NCI-H2081 (cell line): ENCODE measurements around the gene MMP25.

Experiments used
- DNase-seq, 2 experiments: peaks; one replicate each; lab custom pipeline; 2025; lab: John Stamatoyannopoulos, UW

MMP25 gene, protein sequence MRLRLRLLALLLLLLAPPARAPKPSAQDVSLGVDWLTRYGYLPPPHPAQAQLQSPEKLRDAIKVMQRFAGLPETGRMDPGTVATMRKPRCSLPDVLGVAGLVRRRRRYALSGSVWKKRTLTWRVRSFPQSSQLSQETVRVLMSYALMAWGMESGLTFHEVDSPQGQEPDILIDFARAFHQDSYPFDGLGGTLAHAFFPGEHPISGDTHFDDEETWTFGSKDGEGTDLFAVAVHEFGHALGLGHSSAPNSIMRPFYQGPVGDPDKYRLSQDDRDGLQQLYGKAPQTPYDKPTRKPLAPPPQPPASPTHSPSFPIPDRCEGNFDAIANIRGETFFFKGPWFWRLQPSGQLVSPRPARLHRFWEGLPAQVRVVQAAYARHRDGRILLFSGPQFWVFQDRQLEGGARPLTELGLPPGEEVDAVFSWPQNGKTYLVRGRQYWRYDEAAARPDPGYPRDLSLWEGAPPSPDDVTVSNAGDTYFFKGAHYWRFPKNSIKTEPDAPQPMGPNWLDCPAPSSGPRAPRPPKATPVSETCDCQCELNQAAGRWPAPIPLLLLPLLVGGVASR

DNA sequence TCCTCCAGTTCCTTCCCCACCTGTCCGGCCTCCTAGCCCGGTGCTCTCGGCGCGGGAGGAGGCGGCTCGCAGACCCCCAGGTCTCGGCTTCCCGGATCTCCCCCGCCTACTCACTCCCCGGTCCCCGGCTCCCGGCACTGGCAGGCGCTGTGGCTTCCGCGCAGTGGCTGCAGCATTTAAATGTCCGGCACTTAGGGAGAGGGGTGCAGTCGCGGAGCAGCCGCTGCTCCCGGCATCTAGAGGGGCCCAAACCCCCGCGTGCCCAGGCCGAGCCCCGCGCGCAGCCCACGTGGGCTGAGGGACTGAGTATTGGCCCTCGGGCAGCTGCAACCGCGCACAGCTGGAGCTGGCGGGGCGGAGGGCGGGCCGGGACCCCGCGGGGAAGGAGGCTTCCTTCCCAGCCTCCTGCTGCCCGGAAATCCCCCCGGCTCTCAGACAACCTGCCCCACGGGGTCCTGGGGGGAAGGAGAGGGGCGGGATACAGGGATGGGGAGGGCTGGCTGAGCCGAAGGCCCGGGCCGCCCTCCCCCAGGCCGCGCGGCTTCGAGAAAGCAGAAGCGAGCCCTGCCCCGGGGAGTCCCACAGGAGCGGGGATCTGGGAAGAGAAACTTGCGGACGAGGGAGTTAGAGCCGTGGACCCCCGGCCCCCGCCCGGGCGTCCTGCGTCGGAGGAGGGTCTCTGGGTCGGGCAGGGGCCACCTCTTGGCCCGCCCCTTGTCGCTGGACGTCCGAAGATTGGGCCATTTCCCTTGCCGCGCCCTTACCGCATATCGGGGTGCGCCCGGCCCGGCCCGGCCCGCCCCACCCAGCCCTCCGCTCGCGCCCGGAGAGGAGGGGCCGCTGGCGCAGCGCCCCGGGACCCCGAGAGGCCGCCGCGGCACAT is at the start of gene MMP25:
TSS of gene MMP25 (plus strand) at position 804 of the 883 bp plus-strand sequence. CDS start 357 bp downstream, outside the sequence.
- no peak for DNase-seq

DNA sequence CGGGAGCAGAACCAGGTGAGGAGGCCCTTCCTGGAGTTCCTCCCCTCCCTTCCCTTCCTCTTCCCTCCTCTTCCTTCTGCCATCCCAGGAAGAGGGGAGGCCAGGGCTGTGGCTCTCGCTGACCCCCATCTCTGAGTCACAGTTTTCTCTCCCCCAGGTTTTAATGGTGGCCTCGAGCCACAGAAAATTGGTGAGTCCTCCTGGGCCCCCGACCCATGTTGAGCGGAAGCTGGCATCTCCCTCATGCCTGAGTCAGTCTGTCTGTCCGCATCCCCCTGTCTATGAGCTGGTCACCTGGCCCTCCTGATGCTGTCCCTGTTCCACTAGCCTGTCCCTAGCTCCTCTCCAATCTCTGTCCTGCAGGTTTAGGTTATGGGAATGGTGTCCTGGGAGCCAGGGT is 46.4 kb upstream of the MMP25 start:
- DNase-seq = no peak

DNA sequence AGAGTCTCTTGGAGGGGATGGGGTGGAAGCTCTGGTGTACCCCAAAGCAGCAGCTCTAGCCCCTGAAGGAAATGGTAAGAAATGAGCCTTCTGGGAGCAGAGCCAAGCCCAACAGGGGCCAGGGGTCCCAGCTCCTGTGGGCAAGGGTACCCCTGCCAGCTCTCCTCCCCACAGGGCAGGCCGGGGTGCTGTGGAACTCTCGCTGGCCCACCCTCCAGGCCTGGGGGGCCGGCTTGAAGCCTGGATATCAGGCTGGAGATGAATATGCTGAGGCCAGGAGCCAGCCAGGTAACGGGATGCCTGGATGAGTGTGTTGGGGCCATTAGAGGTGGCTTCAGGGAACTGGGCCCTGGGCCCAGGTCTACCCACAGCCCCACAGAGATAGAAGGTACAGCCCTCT is 45.8 kb upstream of the MMP25 start:
- no peak for DNase-seq

DNA sequence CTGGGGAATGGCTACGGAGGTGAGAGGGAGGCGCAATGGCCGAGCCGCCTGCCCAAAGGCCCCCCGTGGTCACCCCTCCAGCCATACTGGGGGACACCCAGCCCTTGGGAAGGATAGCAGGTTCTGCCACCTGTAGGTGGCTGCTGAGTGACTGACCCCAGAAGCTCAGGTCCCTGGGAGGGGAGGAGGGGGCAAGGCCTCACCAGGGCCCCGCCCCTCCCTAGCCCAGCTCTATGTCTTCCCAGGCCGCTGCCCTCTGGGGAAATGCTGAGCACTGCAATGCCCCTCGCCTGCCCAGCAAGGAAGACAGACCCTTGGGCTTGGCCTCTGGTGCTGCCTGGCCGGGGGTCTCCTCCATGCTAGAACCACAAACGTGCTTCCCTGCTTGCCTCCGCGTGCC is 45.0 kb upstream of the MMP25 start:
- DNase-seq = no peak

DNA sequence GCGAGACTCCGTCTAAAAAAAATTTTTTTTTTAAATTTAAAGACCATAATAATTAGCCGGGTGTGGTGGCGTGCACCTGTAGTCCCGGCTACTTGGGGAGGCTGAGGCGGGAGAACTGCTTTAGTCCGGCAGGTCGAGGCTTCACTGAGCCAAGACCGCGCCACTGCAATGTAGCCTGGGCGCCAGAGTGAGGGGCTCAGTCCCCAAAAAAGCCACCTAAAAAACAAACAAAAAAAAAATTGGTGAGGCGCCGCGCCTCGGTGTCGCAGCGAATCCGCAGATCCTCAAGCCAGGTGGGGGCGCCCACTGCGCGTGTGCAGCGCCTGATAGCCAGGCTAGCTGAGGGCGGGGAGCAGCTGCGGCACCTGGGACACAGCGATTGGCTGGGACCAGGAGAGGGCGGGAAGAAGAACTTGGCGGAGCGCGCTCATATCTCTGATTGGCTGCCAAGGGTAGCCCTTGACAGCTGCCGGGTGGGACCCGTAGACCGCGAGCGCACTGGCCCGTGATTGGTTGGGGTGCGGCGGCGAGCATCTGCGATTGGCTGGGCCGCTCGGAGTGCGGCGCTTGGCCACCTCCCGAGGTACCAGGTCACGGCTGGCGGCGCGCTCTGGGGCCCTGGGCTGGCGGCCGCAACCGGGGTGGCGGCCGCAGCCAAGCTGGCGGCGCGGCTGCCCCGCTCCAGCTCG is 42.6 kb upstream of the MMP25 start:
- DNase-seq = peak; percentile 99

DNA sequence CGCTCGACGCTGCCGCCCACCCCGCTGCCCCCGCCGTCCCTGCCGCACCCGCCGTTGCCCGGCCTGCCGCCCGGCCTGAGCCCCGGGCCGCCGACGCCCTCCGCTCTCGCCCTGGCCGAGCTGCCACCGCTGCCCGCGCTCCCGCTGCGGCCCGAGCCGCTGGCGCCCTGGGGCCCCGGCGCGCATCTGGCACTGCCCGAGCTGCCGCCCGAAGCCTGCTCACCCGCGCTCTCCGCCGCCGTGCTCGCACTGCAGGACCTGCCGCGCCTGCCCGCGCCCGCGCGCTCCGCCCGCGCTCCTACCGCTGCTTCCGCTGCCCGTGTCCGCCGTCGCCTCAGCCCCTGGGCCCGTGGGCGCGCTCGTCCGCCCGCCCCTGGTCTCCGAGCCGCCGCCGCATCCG is 42.0 kb upstream of the MMP25 start:
- DNase-seq = peak; percentile 25 to 30

DNA sequence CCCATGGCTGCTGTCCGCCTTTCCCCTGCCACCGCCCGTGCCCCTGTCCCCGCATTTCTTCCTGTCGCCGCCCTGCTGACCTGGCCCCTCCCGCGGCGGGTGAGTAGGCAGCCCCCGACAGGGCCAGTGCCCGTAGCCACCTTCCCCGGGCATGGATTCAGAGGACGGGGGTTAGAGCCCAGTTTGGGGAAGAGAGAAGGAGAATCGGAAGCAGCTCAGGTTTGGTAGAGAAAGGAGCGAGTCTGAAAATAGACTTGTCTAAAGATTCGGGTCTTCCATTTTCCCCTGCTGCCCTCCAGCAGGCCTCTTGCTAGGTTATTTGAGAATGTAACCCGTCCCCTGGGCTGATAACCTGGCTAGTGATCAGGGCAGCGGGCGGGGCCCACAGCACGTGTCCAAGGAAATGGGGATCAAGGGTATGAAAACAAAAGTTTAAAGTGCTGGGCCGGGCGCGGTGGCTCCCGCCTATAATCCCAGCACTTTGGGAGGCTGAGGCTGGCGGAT is 41.5 kb upstream of the MMP25 start:
- peak in 1 of 2 experiments; percentile 58 for DNase-seq

DNA sequence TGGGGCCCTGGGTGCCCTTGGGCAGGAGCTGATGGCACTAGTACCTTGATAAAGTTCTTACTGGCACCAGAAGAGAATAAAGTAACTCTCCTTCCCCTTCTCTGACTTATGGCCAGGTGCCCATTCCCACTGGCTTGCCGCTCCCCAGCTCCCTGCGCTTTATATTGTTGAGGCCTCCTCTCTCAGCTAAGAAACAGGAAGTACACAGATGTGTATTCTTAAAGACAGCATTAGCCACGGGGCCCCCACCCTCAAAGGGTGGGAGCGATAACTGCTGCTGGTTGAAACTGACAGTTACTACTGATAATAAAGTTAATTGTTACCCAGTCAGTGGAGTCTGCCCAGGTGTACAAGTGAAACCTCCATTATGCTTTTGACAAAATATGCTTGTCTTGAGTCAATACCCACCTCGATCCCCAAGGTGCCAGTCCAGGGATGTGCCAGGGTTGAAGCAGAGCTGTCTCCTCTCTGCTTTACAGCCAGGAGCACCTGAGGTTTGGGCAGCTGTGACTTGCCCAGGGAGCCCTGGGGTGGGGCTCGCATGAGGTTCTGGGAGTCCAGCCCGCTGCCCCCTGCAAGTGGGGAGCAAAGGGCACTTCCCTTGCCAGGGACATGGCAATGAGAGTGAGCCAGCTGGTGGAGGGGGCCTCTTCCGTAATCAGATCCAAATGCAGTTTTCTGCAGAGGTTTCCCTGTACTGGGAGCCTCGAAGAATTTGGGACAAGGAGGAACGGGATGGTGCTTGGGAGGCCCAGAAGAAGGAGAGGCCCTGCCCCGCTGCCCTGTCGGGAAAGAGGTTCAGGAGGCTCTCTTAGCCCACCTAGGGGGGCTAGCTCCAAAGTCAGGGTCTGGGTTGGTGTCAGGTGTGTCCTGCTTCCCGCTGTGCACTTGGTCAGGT is 39.1 kb upstream of the MMP25 start:
- DNase-seq = no peak

DNA sequence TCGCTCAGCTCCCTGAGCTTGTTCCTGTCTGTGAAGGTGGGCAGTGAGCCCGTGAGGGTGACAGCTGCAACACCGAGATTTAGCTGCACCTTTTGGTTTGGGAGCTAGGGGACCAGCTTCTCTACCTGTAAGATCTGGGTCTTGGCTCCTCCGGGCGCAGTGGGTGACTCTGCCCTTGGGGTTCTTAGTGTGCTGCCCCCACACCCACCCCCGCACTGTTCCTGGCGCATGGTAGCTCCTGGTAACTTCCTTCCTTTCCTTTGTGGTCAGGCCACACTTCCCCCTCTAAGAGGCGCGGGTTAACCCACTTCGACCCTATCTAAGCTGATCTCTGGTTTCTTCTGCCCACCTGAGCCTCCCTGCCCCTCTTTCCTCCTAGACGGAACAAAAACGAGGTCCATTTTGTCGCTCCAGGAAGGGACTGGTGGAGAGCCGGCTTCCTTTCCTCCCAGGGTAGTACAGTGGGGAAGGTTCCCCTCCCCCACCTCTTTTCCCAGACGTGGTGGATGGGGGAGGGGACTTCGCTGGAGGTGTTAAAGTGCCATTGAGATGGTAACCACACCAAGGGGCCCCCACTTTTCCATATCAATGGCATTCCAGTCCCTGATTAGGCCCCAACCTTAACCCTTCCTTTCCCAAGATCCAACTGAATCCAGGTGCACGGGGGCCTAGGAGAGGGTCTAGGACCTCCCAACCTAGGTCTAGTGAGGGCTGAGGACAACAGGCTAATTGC is 38.2 kb upstream of the MMP25 start:
- DNase-seq = no peak

DNA sequence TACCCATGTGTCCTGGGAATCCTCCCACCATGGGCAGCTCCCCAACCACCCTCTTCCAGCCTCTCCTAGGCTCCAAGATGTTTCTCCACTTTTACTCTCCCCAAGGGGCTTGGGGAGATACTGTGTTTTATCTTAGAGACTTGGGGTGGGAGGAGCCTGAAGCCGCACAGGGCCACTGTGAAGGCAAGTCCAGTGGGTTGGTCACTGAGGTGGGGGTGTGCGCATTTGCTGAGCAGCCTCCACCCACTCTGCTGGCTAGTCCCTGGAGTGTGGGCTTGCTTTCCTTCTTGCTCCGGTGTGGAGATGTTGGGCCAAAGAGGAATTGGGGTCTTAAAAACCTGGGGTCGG is 37.7 kb upstream of the MMP25 start:
- DNase-seq = no peak

DNA sequence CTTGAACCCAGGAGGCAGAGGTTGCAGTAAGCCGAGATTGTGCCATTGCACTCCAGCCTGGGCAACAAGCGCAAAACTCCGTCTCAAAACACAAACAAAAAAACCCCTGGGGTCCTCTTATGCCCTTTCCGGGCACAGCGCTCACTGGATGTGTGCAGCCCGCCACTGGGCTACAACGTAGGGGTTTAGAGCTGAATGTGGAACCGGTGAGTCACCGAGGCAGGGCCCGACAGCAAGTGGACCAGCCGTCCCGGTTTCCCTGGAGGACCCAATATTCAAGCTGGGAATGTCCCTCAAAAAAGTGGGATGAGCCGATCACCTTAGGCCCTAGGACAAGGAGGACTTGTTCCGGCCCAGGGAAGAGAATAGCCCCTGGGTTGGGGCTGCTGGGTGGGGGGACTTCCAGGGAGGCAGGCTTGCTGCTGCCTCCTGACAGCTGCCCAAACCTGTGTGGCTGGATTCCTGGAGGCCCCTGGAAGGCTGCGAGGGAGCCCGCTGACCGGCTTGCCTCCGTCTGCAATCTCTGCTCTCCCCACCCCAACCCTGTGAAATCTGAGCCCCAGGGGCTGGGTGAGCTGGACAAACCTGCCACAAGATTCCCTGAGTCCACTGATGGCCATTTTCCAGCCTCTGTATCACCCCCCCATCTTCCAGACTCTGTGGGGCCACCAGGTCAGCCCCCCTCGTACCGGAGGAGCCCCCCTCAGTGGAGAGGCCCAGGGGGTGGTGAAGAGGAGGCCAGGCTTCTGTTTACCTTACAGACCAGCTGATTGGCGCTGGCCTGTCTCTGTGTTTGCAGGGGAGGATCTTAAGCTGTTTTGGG is 36.6 kb upstream of the MMP25 start:
- no peak for DNase-seq

DNA sequence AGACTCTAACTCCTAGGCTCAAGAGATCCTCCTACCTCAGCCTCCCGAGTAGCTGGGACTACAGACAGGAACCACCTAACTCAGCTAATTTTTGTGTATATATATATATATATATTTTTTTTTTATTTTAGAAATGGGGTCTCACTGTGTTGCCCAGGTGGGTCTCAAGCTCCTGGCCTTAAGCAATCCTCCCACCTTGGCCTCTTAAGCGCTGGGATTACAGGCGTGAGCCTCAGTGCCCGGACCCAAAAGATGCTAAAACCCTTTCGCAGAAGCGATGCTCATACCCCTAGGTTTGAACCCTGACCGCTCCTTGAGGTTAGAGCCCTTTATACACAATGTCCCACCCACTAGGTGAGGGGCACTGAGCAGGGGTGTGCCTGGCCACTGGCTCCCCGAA is 35.9 kb upstream of the MMP25 start:
- DNase-seq = no peak

DNA sequence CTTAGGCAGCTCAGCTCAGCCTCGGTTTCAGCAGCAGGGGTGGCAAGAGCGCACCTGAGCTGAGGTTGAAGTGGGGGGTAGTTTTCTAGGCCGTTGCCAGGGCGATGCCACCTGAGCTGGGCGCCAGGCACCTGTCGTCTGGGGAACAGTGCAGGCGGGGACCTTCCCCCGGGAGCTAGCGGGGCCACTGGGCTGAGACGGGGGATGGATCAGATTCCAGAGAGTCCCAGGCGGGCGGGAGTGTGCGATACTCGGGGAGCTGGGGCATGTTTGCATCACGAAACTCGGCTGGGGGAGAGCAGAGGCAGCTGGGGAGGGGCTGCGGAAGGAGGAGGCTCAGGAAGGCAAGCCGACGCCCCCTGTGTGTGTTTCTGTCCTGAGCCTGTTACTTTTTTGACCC is 34.1 kb upstream of the MMP25 start:
- DNase-seq = peak; percentile 73 to 82

DNA sequence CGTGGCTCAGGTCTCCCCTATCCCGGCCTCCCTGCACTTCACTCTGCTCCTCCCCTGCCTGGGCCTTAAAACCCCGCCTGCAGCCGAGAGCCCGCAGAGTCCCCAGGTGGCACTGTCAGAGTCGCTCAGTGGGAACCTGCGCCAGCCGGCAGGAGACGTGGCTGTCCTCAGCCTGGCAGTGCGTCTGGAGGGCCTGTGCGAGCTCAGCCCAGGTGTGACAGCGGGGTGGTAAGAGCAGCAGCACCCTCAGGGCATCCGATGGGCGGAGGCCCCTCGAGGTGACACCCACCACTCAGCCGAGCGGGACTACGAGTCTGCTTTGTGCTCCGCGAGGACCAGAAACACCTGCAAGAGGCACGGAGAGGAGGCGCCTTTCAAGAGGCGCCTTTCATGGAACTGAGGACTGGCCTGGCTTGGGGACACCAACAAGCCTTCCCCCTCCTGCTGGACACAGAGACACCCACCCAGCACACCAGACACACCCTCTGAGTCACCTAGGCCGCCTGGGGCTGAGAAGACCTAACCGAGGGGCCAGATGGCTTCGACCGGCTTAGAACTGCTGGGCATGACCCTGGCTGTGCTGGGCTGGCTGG is 33.4 kb upstream of the MMP25 start, which contains the start of gene CLDN9:
TSS of gene CLDN9 (plus strand) at position 96 of the 593 bp plus-strand sequence. CDS start at position 536, 440 bp downstream.
- peak; percentile 53 to 85 for DNase-seq

DNA sequence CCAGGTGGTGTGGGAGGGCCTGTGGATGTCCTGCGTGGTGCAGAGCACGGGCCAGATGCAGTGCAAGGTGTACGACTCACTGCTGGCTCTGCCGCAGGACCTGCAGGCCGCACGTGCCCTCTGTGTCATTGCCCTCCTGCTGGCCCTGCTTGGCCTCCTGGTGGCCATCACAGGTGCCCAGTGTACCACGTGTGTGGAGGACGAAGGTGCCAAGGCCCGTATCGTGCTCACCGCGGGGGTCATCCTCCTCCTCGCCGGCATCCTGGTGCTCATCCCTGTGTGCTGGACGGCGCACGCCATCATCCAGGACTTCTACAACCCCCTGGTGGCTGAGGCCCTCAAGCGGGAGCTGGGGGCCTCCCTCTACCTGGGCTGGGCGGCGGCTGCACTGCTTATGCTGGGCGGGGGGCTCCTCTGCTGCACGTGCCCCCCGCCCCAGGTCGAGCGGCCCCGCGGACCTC is 32.8 kb upstream of the MMP25 start:
- DNase-seq = no peak

DNA sequence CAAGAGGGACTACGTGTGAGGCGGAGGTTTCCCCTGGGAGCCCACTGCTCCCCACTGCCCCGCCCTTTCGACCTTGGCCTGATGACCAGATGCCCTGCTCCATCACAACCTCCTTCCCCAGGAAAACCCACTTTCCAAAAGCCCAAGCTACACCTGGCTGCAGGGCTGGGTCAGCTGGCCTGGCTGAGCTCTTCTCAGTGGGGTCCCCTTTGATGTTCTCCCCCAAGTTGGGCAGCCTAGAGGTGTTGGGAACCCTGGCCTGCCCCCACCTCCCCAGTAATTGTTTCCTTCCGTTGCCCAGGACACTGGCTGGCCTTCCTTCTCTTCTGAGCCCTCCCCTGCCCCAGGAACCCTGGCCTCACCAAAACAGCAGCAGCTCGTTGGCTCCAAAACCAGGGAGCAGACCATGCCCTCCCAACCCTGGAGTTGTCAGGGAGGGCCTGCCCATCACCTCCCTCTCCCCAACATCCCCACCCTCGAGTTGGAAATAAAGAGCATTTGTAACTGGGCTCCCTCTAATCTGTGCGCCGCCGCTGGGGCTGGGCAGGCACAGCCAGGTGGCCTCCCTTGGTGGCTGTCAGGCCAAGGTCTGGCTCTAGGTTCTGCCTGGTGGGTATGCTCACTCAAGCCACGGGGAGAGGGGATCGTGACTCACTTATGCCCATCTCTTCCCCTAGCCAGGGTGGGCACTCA is 32.2 kb upstream of the MMP25 start:
- no peak for DNase-seq

DNA sequence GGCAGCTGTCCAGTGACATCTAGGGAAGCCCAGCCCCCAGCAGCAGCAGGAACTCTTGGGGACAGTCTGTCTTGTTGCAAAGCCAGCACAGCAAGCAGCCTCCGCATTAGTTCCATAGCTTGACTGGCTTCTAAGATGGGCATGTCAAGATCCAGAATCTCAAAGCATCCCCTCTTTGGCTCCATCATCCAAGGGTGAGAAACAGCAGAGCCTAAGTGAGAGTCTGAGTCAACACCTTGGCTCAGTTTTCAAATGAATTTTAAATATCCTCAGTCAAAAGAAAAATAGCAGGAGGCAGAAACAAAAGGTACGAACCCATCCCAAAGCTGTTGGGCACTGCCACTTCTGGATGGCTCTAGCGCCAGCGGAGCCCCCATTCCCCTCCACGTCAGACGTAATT is 31.4 kb upstream of the MMP25 start:
- no peak for DNase-seq

DNA sequence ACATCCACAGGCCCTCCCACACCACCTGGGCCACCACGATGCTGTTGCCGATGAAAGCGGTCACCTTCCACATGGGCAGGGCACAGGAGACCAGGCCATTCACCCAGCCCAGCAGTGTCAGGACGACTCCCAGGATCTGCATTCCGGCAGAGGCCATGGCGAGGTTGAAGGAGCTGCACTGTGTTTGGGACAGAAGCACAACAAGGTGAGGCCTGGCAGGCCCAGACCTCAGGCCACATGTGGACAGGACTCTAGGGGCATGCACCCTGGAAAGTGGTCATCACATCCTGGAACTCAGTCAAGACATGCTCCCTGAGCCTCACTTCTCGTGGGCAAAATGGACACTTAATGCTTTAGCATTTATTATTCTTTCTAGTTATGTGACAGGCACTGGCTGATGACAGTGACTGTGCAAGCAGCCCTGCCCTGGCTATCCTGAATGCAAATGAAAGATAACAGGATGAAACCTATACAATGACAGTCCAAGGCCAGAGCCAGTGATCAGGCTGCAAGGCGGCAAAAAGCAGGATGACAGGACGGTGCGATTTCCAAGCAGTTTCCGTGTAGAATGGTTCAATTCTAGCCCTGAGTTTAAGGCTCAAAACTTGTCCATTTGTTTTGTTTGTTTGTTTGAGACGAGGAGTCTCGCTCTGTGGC is 30.4 kb upstream of the MMP25 start:
- no peak for DNase-seq
